ENCODE measurements around the gene MED13L.

The MED13L gene

DNA sequence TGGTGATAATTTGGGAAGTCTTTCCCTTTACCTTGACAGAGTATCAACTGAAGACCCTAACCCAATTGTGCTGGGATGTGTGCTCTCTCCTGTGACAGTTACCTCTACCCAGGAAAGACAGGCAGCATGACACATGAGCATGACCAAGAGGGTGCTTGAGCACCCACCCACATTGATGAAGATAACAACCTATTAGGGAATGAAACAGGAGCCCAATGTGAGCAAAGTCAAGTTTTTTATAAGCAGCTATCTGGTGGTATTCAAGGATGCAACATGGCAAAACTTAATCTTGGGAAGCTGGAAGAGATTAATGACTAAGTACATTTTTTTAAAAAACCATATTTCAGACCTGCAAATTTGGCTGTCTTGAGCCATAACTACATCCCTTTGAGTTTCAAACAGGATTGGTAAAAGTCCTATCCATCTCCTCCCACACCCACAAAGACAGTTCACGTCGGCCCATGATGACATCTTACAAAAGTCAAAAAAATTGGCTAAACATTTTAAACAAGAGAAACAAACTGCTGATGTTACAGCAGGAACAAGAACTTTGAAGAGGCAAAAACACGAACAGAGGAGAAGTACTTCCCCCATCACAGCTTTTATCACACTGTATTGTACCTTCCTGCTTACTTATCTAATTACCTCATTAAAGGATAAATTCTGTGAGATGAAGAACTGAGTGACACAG lies 60.3 kb downstream of the MED13L start:
- Histone ChIP-seq H2AFZ (ENCODE audit: low read depth, low read length) (no peak overlapping the region), H3K27ac (ENCODE audit: low read length) (no peak overlapping the region), H3K4me2 (ENCODE audit: insufficient read depth, low read length) (no peak overlapping the region), H3K9ac (ENCODE audit: low read depth, low read length) (no peak overlapping the region), H3K27me3 (ENCODE audit: insufficient read depth, low read length, poor library complexity) (no peaks in the 10 kb centered on the region), H3K36me3 (ENCODE audit: insufficient read depth, low read length) (0 out of 2 replicates have a peak, but pooled peaks cover 2% of the 10 kb centered on the region), H3K4me3 (ENCODE audit: low read depth in 1 of 2, low read length in 2 of 2) (no peak overlapping the region), H4K20me1 (ENCODE audit: insufficient read depth, low read length) (peaks cover 45% of the 10 kb centered on the region), H3K9me3 (ENCODE audit: insufficient read depth, low read length, severe bottlenecking) (no peaks in the 10 kb centered on the region), H3K79me2 (ENCODE audit: insufficient read depth, low read length) (peaks cover 98% of the 10 kb centered on the region), H3K4me1 (ENCODE audit: insufficient read depth, low read length) (no peaks in the 10 kb centered on the region)
- no peak for TF ChIP-seq EZH2 (IDR thresholded peaks at IDR 0.05; ENCODE audit: borderline replicate concordance, low read depth, low read length, severe bottlenecking)
- TF ChIP-seq, protein P1, sequence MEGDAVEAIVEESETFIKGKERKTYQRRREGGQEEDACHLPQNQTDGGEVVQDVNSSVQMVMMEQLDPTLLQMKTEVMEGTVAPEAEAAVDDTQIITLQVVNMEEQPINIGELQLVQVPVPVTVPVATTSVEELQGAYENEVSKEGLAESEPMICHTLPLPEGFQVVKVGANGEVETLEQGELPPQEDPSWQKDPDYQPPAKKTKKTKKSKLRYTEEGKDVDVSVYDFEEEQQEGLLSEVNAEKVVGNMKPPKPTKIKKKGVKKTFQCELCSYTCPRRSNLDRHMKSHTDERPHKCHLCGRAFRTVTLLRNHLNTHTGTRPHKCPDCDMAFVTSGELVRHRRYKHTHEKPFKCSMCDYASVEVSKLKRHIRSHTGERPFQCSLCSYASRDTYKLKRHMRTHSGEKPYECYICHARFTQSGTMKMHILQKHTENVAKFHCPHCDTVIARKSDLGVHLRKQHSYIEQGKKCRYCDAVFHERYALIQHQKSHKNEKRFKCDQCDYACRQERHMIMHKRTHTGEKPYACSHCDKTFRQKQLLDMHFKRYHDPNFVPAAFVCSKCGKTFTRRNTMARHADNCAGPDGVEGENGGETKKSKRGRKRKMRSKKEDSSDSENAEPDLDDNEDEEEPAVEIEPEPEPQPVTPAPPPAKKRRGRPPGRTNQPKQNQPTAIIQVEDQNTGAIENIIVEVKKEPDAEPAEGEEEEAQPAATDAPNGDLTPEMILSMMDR (IDR thresholded peaks at IDR 0.05; ENCODE audit: borderline replicate concordance, extremely low read depth, low read length, poor library complexity, severe bottlenecking), result no peak
- ATAC-seq (ENCODE audit: insufficient read depth, low read depth) (no peak), DNase-seq (no peak)

DNA sequence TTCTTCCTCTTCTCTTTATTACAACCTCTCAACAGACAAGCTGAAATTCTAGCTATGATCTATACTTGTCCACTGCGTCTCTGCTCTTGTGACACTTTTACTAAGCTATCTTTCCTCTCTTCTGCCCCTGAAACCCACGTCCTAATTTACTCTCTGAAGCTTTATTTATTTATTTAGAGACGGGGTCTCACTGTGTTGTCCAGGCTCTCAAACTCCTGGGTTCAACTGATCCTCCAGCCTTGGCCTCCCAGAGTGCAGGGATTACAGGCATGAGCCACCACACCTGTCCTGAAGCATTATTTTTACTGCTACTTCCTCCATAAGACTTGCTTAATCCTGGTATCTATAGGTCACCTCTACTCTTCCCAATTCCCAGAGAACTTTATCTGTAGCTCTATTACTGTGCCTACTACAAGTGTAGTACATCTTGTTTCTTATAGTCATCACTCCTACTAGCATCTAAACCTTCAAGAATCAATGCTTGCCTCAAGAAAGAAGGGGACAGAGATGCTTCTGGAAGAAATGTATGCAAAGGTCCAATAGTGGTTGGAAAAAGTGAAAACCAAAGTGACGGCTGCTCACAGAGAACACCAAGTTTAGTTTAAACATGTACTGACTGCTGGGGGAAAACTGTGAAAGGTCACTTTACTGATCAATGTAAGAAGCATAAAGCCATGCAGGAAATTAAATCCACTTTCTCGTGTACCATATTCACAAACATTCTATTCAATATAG lies 61.3 kb downstream of the MED13L start:
- H4K20me1 ChIP-seq (ENCODE audit: insufficient read depth, low read length), result peaks cover 45% of the 10 kb centered on the region
- no peak overlapping the region for H3K4me3 ChIP-seq (ENCODE audit: low read depth in 1 of 2, low read length in 2 of 2)
- no peak overlapping the region for H3K27ac ChIP-seq (ENCODE audit: low read length)
- DNase-seq (no peak), ATAC-seq (ENCODE audit: insufficient read depth, low read depth) (no peak)
- no peak overlapping the region for H3K4me2 ChIP-seq (ENCODE audit: insufficient read depth, low read length)
- TF ChIP-seq, protein P1 (IDR thresholded peaks at IDR 0.05; ENCODE audit: borderline replicate concordance, extremely low read depth, low read length, poor library complexity, severe bottlenecking), result no peak
- TF ChIP-seq EZH2 (IDR thresholded peaks at IDR 0.05; ENCODE audit: borderline replicate concordance, low read depth, low read length, severe bottlenecking), result no peak
- H3K9me3 ChIP-seq (ENCODE audit: insufficient read depth, low read length, severe bottlenecking), result no peaks in the 10 kb centered on the region
- peaks cover 2% of the 10 kb centered on the region; the same call in 1 of the 2 replicates for H3K4me1 ChIP-seq (ENCODE audit: insufficient read depth, low read length)
- H3K36me3 ChIP-seq (ENCODE audit: insufficient read depth, low read length), result 0 out of 2 replicates have a peak, but pooled peaks cover 2% of the 10 kb centered on the region
- peaks cover 98% of the 10 kb centered on the region for H3K79me2 ChIP-seq (ENCODE audit: insufficient read depth, low read length)
- H2AFZ ChIP-seq (ENCODE audit: low read depth, low read length), result no peak overlapping the region
- H3K9ac ChIP-seq (ENCODE audit: low read depth, low read length), result no peak overlapping the region
- H3K27me3 ChIP-seq (ENCODE audit: insufficient read depth, low read length, poor library complexity), result no peaks in the 10 kb centered on the region

DNA sequence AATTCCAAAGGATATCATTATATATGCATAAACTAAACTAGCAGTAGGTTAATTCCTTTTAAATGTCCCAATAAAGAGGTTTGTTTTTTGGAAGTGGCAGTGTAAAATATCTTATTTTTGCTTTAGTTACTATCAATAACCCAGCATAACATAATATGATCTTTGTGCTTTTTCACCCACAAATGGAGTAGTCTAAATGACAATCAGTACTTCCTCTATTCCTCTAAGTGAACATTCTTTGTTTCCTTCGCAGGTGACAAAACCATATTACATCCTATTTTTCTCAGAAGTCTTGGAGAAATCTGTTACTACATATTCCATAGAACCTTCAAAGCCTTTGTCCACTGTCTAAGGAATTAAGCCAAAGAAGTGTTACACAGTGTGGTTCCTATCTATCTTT lies 62.5 kb downstream of the MED13L start:
- H3K4me3 ChIP-seq (ENCODE audit: low read depth in 1 of 2, low read length in 2 of 2), result no peak overlapping the region
- no peak overlapping the region for H2AFZ ChIP-seq (ENCODE audit: low read depth, low read length)
- peaks cover 98% of the 10 kb centered on the region for H3K79me2 ChIP-seq (ENCODE audit: insufficient read depth, low read length)
- H3K27me3 ChIP-seq (ENCODE audit: insufficient read depth, low read length, poor library complexity), result no peaks in the 10 kb centered on the region
- peaks cover 5% of the 10 kb centered on the region; the same call in 1 of the 2 replicates for H3K4me1 ChIP-seq (ENCODE audit: insufficient read depth, low read length)
- TF ChIP-seq EZH2 (IDR thresholded peaks at IDR 0.05; ENCODE audit: borderline replicate concordance, low read depth, low read length, severe bottlenecking), result no peak
- TF ChIP-seq, protein P1 (IDR thresholded peaks at IDR 0.05; ENCODE audit: borderline replicate concordance, extremely low read depth, low read length, poor library complexity, severe bottlenecking), result no peak
- H3K36me3 ChIP-seq (ENCODE audit: insufficient read depth, low read length), result no peaks in the 10 kb centered on the region
- no peak overlapping the region for H3K4me2 ChIP-seq (ENCODE audit: insufficient read depth, low read length)
- no peak overlapping the region for H3K9ac ChIP-seq (ENCODE audit: low read depth, low read length)
- peaks cover 52% of the 10 kb centered on the region for H4K20me1 ChIP-seq (ENCODE audit: insufficient read depth, low read length)
- H3K27ac ChIP-seq (ENCODE audit: low read length), result no peak overlapping the region
- no peaks in the 10 kb centered on the region for H3K9me3 ChIP-seq (ENCODE audit: insufficient read depth, low read length, severe bottlenecking)
- ATAC-seq (ENCODE audit: insufficient read depth, low read depth), result no peak
- no peak for DNase-seq

Data from DND-41 (cell line).